WTC11 (cell line): ENCODE measurements around the gene FKBP1A.

Experiments used
- ELF4 ChIP-seq: sonication (generic); formaldehyde crosslinking; IDR thresholded peaks from 2 replicates; pipeline ENCODE4 v1.8.1; 2022; ENCODE audit warnings: low read depth, mild to moderate bottlenecking, moderate library complexity, missing genetic modification reagents
- NR3C1 ChIP-seq: sonication (generic); formaldehyde crosslinking; conservative IDR thresholded peaks from 2 replicates; pipeline ENCODE4 v1.8.1; 2023; ENCODE audit warnings: low read depth, mild to moderate bottlenecking, missing genetic modification reagents
- TF ChIP-seq, protein P1 (sequence below): fragments of 200-600 bp; IDR thresholded peaks from 2 replicates; pipeline ENCODE4 v1.8.0; 2022; ENCODE audit warnings: antibody characterized with exemption

DNA sequence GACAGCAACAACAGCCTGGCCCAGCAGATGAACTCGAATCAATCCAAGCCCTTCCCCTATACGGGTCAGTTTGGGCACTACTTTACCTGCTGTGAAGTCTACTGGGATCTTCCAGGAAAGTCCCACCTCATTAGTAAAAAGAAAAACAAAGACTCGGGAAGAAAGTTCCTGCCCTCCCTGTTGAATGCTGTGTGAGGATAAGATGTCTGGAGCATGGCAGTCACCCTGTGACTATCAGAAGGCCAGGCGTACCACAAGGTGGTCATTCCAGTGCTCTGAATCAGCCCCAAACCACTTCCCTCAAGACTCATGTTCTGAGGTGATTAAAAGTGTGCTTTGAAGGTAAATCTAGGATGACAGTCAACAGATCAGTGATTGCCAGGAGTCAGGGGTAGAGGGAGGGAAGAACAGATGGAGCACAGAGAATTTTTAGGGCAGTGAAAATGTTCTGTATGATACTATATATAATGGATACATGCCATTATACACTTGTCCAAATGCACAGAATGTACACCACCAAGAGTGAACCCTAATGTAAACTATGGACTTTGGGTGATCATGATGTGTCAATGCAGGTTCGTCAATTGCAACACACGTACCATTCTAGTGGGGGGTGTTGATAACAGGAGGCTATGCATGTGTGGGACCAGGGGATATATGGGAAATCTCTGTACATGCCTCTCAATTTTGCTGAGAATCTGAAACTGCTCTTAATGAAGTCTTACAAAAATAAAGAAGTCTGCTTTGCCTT, 14.7 kb downstream of the FKBP1A start:
- TF ChIP-seq ELF4: no peak
- TF ChIP-seq, protein P1, sequence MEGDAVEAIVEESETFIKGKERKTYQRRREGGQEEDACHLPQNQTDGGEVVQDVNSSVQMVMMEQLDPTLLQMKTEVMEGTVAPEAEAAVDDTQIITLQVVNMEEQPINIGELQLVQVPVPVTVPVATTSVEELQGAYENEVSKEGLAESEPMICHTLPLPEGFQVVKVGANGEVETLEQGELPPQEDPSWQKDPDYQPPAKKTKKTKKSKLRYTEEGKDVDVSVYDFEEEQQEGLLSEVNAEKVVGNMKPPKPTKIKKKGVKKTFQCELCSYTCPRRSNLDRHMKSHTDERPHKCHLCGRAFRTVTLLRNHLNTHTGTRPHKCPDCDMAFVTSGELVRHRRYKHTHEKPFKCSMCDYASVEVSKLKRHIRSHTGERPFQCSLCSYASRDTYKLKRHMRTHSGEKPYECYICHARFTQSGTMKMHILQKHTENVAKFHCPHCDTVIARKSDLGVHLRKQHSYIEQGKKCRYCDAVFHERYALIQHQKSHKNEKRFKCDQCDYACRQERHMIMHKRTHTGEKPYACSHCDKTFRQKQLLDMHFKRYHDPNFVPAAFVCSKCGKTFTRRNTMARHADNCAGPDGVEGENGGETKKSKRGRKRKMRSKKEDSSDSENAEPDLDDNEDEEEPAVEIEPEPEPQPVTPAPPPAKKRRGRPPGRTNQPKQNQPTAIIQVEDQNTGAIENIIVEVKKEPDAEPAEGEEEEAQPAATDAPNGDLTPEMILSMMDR: no peak
- TF ChIP-seq NR3C1 (CRISPR knock-in tag): no peak
